GM21526 (cell line): ENCODE data around the gene KIAA1755.

Source experiments
- ATAC-seq: cut with Tn5 transposase; IDR thresholded peaks from one replicate; pipeline ENCODE4 v1.9.1; 2021; ENCODE audit warnings: moderate library complexity; ENCODE audit not compliant: unreplicated experiment, low FRiP score

KIAA1755 gene

DNA sequence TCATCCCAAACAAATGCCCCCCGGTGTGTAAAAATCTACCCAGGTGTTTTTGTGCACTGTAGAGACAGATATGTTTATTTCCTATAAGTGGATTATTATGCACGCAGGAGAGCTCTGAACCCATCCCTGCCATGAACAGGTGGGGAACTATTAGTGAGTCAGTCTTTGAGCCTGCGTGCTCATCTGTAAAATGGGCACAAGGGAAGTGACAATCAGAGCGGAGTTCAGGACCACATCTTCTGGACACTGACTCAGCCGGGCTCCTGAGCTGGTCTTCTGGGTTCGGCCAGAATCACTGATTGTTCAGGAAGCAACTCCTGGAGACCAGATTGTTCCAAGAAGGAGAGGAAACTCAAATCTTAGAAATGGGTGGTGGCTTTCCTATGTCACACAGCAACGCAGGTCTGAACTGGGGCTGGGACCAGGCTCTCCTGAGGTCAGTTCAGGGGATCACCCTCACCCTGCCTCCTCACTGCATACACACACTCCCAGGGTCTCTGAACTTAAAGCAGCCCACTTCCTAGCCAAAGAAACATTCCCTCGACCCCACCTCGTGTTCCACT is 68.1 kb downstream of the KIAA1755 start:
- ATAC-seq, result no peak

DNA sequence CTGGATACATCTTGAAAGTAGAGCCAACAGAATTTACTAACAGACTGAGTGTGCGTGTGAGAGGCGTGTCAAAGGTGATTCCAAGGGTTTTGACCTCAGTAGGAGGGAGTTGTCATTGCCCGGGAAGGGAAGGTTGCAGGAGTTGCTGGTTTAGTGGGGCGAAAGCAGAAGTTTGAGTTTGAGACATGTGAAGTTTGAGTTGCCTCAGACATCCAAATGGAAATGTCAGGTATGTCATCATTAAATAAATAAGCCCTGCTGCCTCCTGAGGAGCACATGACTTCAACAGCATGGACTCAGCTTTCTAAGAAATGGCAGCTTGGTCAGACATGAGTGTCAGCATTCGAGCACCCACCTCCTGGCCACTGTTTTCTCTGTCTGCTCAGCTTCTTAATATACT is 68.9 kb downstream of the KIAA1755 start:
- ATAC-seq, result no peak

DNA sequence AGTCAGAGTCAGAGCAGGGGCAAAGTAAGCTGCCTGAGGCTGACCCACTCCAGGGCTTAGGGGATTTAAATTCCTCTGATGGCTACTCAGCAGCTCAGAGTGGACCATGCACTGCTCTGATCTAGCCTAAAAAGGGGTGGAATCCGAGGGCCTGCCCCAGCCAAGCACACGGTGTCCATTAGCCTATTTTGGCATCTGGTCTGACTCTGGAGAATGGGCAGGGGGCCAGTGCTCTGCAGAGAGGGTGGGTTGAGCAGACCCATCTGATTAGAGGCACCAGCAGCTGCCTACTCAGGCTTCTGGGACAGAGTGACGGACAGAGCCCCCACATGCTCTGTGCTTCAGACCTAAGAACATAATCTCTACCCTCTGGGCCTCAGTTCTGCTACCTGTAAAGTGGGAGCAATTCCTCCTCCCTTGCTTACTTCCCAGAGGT is 69.6 kb downstream of the KIAA1755 start:
- no peak for ATAC-seq

DNA sequence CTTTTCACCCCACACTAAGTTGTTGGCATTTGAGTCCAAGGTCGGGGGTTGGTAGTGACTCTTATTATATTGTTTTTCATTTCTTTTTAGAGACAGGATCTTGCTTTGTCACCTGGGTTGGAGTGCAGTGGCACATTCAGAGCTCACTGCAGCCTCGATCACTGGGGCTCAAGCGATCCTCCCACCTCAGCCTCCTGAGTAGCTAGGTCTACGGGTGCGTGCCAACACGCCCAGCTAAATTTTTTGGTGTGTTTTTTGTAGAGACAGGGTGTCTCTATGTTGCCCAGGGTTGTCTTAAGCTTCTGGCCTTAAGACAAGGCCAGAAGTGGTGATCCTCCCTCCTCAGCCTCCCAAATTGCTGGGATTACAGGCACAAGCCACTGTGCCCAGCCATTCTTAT is 70.4 kb downstream of the KIAA1755 start:
- ATAC-seq, result no peak

DNA sequence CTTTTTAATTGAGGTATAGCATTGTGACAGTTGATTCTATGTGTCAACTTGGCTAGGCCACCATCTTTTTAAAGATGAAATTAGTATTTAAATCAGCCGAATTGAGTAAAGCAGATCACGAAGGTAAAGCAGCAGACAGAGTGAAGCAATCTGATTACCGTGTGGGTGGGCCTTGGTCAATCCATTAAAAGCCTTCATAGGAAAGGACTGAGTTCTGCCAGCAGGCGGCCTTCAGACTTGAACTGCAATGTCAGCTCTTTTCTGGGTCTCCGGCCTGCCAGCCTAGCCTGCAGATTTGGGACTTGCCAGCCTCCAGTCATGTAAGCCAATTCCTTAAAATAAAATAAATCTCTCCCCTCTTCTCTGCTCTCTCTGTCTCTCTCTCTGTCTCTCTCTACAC is 73.0 kb downstream of the KIAA1755 start:
- ATAC-seq, result no peak

DNA sequence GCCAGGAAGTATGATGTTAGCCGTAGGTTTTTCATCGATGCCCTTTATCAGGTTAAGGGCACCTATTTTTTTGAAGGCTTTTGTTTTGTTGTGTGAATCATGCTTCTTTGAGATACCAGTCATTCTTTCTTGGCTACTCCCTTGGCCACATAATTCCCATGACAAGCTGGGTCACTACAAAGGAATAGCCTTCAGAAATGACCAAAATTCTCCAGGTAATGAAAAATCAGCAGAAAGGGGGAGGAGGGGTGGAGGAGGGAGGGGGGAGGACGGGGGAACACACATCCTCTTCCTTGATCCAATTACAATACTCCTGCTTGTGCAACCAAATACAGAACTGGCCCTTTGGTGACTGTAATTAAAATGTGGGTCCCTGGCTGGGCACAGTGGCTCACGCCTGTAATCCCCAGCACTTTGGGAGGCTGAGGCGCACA is 73.7 kb downstream of the KIAA1755 start:
- ATAC-seq, result no peak

DNA sequence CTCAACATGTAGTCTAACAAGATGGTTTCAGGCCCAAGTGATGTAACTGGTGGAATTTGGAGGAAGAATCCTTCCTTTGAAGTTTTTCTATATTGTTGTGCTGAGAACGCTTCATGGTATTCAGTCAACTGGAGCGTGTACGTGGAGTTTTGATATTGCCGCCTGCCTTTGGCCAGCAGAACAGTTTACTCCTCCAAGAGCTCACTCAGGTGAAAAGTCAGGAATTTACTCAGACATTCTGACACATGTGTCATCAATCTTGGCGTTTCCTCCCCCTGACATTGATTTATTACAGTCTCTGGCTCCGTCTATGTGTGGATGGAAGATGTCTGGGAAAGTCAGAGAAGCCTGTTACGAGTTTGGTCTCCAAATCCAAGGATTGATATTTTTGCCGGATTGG is 76.4 kb downstream of the KIAA1755 start:
- ATAC-seq, result no peak

DNA sequence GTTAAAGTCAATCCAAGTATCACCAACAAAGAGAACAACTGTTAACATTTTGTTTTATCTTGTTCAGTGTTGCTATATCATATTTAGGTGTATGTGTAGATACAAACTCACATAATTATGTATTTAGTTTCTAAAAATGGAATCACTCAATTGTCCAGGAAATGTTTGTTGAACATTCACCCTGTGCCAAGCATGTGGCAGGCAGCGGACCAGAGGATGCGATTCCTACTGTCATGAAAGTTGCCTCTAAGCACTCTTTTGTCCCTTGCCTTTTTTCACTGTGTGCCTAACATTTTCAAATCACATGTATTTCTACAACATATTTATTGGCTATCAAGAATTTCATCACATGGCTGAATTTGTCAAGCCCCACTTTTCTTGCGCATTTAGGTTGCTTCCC is 78.6 kb downstream of the KIAA1755 start:
- no peak for ATAC-seq

DNA sequence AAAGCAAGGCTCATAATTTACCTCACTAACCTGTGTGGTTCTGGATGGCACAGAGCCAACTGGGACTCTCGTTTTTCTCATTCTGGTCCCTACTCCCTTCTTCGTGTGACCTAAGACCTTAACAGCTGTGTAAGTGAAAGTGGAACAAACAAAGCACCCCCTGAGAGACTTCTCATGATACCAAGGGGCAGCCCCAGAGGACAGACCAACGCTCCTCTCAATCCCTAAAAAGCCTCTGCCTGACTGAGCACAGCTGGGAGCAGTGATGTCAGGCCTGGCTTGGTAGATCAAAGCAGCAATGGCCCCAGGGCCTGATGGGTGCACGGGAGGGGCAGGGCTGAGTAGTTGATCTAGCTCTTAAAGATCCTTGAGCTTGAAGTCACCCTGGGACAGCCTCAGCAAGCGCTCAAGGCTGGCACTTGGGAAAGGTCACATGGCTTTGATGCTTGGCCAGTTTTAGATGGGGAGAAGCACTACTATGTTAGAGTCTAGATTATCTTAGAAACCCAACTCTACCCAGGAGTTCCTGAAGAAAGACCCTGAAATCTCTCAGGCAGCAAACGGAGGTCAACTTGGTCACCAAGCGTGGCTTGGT is 79.2 kb downstream of the KIAA1755 start:
- ATAC-seq, result no peak

DNA sequence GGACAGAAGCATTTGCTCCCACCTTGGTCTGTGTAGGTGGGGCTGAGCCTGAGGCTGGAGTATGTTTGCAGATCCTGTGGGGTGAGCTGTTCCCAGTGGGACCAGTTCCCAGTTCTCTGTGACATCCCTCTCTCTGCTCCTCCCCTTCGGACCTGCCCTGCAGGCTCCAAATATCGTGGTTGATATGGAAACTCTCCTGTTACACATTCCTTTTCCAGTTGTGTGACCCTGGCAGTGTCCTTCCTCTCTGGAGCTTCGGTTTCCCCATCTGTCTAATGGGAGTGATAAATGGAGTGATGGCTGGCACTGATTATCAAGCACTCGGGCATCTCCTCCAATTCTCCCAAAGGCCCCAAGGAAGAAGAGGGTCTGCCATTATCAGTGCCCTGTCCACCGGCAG is 79.8 kb downstream of the KIAA1755 start:
- ATAC-seq, result no peak

DNA sequence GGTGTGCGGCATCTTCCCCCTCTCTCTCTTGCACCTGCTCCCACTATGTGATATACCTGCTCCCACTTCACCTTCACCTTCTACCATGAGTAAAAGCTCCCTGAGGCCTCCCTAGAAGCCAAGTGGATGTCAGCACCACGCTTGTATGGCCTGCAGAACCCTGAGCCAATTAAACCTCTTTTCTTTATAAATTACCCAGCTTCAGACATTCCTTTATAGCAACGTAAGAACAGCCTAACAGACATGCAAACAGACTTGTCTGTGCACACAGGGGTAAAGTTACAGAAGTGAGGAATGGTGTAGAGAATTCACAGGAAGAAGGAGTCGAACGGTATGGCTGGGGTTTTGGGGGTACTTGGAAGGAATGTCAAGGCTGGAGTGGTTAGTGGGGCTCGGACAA is 80.7 kb downstream of the KIAA1755 start:
- ATAC-seq, result no peak

DNA sequence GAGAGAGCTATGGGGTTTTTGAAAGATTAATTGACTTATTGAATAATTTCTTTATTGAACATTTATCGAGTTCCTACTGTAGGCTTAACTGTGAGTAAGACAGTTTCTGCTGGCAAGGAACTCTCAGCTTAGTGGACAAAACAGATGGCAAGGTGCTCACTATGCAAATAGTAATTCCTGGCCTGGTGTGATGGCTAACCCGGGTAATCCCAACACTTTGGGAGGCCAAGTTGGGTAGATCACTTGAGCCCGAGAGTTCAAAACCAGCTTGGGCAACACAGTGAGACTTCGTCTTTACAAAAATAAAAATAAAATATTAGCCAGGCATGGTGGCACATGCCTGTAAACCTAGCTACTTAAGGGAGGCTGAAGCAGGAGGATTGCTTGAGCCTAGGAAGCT is 82.0 kb downstream of the KIAA1755 start:
- no peak for ATAC-seq

DNA sequence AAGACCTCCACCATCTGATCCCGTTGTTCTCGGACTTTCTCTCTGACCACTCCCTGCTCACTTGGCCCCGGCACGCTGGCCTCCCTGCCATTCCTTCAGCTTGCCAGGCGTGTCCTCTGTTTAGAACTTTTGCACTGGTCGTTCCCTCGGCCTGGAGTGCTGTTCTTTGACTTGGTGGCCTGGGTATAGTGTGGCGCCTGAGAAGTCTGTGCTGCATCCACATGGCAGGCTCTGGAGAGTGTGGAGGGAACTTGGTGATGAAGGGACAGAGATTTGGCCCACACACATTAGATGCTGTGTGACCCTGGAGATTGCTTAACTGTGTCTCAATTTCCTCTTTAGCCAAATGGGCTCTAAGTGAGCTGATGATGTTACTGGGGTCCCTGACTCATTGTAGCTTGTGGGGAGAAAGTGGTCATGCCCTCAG is 82.5 kb downstream of the KIAA1755 start:
- ATAC-seq, result no peak

DNA sequence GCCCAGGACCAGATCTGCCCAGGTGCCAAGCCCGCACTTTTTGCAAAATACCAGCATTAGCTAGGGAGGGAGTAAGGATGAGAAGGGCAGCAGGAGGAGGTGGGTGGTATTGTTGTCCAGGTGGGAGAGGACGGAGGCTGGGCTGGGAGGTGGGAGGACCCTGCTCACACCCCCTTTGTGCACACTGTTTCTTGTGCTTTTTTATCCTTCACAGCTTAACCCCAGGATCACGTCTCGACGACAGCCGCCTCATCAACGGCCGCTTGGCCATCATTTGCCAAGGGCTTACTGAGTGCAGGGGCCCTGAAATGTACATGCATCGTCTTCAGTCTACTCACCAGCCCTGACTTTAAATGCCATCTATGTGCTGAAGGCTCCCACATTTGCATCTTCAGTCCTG is 83.3 kb downstream of the KIAA1755 start:
- no peak for ATAC-seq

DNA sequence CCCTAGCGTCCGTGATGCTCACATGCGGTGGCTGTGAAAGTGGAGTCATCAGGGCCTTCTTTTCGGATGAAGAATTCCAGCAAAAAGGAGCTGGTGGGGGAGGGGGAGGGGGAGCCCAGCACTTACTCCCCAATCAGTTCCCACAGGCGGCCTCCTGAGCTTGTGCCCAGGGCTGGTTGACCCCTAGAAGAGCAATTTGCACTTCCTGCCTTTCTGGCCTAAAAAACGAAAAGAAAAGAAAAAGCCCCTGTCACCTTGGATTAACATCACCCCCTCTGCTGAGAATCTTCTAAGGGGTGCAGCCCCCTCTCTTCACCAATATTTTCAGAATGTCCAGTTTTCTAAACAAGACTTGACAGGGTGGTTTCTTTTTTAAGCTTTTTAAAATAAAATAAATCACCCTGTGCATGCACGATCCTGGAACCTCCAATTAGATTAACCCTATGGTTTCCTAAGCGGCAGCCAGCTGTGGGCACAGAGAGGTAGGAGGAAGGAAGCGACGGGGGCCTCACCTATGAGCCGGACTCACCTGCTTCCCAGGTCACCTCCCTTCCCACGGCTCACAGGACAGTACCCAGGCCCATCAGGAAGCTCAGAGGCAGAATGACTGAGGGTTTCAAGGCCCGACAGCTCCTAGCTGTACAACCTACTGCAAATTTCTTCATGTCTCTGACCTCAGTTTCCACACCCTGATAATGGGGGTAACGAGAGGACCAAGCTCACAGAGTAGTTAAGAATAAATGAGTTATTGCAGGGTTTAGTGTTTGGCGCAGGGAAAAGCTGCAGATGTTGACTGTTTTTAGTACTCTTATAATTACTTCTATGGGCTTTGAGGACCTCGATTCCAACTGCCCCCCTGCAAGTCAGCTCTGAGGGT is 85.0 kb downstream of the KIAA1755 start:
- no peak for ATAC-seq

DNA sequence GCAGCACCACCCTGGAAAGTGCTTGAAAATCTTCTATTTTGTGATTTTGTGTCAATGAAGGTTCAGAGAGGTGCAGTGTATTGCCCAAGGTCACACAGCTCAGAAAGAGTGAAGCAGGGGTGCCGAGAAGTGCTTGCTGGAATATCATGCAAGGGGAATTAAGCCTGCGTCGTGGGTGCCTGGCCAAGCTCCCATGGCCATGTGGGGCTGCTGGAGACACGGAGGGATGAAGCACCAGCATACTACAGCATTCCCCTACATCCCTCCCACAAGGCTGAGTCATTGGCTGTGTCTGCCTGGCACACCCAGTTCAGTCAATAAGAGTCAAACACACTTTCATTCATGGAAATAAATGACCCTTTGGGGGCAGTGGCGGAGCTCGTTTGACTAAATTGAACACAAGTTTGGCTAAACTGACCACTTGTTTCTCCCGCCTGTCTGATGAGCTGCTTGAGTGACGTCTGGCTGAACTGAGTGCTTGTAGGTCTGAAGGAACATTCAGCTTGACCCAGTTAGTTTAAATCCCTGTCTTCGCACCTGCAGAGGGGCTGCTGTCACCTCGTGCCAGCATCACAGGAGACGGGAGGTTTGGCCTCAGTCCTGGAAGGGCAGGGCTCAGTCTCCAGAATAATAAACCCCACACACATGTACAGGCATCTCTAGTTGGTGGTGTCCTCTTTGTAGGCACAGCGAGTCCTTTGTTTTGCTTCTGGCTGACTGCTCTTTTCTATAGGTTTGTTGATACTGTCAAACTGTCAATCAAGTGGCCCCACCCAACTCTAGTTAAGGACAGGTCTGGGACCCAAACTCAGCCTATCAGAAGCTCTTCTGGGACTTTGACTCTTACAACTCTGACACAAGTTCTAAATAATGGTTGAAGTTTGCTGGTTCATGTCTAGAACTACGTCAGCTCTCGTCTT is 87.0 kb downstream of the KIAA1755 start:
- no peak for ATAC-seq

DNA sequence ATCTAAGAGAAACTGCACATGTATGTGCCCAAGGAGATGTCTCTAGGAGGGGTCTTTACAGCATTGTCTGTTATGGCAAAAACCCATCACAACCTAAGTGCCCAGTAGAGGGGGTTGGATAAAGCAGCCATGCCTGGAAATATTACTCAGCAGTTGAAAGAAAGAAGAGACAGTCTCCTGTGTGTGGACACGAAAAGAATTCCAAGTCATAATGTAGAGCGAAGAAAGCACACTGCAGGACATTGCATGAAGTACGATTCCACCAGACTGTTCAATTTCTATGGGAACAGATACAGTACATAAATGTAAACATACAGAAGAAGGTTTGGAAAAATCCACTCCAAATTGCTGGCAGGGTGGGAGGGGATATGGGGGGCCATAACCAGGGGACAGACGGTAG is 88.1 kb downstream of the KIAA1755 start:
- ATAC-seq, result no peak

DNA sequence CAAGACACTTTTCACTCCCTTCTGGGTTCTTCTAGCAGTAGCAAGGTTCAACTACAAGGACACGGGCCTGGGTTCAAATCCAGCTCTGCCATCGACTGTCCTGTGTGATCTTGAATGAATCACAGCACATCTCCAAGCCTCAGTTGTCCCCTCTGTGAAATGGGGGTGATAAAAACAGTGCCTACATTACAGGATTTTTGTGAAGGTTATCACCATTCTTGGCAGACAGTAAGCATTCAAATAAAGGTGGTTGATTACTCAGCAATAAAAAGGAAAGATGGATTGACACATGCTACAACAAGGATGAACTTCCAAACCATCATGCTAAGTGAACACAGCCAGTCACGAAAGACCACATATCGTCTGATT is 88.9 kb downstream of the KIAA1755 start:
- no peak for ATAC-seq

DNA sequence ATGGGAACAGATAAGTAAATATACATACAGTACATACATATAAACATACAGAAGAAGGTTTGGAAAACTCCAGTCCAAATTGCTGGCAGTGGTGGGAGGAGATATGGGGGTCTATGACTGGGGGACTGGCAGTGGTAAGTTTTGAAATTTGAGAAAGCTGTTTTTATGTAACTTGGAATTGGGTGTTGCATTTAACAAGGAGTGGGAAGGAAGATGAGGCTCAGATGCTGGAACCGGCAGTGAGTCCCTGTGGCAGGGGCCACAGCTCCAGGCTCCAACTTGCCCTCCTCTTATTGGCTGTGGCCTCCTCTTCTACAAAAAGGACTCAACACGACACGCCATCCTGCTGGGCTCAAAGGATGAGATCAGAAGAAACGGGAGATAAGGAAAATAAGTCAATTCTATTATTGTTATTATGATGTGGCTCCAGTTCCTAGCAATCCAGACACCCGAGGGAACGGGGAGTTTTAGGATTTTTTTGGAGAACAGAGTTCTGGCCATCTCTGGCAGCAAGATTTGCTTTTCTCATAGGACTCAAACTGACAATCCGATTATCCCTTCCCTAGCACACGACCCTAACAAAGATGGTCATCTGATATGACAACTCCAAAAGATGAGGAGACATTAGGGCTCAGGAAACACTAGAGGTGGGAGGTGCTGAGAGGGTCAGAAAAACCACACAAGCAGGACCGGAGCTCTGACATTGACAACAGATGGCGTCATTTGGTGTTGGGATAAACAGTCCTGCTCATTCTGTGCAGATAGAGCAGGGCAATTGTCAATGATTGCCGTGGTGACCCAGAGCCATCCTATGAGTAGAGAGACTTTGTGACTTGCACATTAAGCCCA is 89.5 kb downstream of the KIAA1755 start:
- ATAC-seq, result no peak
